Head of caudate nucleus (tissue), 42 donors: Measurements from ENCODE around the gene FNDC11.

ENCODE experiments used
- DNase-seq, 42 donors: peaks; one replicate each; pipeline versions ENCODE4 v3.0.0 to v3.0.0-alpha.2; 2020 to 2021; ENCODE audit warnings: mixed read lengths in 7 of 42
- intact Hi-C: fragments of 100-400 bp; cut with DNase I; formaldehyde crosslinking; loops from one replicate; pipeline ENCODE4 v1.15.0; 2022

Gene FNDC11

GRCh38 chr20:63522091-63522868 lies 31.7 kb upstream of the FNDC11 start:
- intact Hi-C loops = no loop called here
- no peak for DNase-seq

GRCh38 chr20:63522981-63523611 lies 30.9 kb upstream of the FNDC11 start:
- intact Hi-C loops = no loop called here
- DNase-seq = no peak

- intact Hi-C loops = no loop called here
Measured at GRCh38 chr20:63525185-63525584, 28.8 kb upstream of the FNDC11 start.

GRCh38 chr20:63525971-63526370 lies 28.0 kb upstream of the FNDC11 start:
- DNase-seq = no peak
- intact Hi-C loops = no loop called here

More at GRCh38 chr20:63525185-63525584, 28.8 kb upstream of the FNDC11 start:
- DNase-seq = no peak

GRCh38 chr20:63527184-63527583 lies 26.8 kb upstream of the FNDC11 start:
- intact Hi-C loops = no loop called here

GRCh38 chr20:63529180-63529860 lies 24.6 kb upstream of the FNDC11 start:
- DNase-seq = no peak
- intact Hi-C loops = no loop called here

More at GRCh38 chr20:63527184-63527583, 26.8 kb upstream of the FNDC11 start:
- DNase-seq = no peak

- no peak for DNase-seq
- intact Hi-C loops = loop anchor here (10.0 kb wide), 1 partner anchor 95 kb away; the partner anchor contains the start of gene GMEB2
Measured at GRCh38 chr20:63529861-63530787, 23.8 kb upstream of the FNDC11 start.

GRCh38 chr20:63530788-63531160 lies 23.2 kb upstream of the FNDC11 start:
- intact Hi-C loops = loop anchor here (10.0 kb wide), 1 partner anchor 94 kb away; the partner anchor contains the start of gene GMEB2
- no peak for DNase-seq

- intact Hi-C loops = loop anchor here (10.0 kb wide), 1 partner anchor 93 kb away; the partner anchor contains the start of gene GMEB2
Measured at GRCh38 chr20:63531686-63532448, 22.1 kb upstream of the FNDC11 start.

GRCh38 chr20:63532449-63532971 lies 21.4 kb upstream of the FNDC11 start:
- no peak for DNase-seq
- intact Hi-C loops = loop anchor here (10.0 kb wide), 1 partner anchor 92 kb away; the partner anchor contains the start of gene GMEB2

More at GRCh38 chr20:63531686-63532448, 22.1 kb upstream of the FNDC11 start:
- DNase-seq = no peak

- intact Hi-C loops = loop anchor here (10.0 kb wide), 1 partner anchor 91 kb away; the partner anchor contains the start of gene GMEB2
- DNase-seq = no peak
Measured at GRCh38 chr20:63533388-63533787, 20.6 kb upstream of the FNDC11 start.

GRCh38 chr20:63533871-63534393 lies 20.0 kb upstream of the FNDC11 start:
- no peak for DNase-seq
- intact Hi-C loops = loop anchor here (10.0 kb wide), 1 partner anchor 91 kb away; the partner anchor contains the start of gene GMEB2

- intact Hi-C loops = loop anchor here (10.0 kb wide), 1 partner anchor 90 kb away; the partner anchor contains the start of gene GMEB2
- no peak for DNase-seq
Measured at GRCh38 chr20:63534427-63534830, 19.5 kb upstream of the FNDC11 start.

- intact Hi-C loops = loop anchor here (10.0 kb wide), 1 partner anchor 90 kb away; the partner anchor contains the start of gene GMEB2
- DNase-seq = no peak
Measured at GRCh38 chr20:63534831-63535651, 18.9 kb upstream of the FNDC11 start.

- DNase-seq = no peak
- intact Hi-C loops = loop anchor here (10.0 kb wide), 1 partner anchor 88 kb away; the partner anchor contains the start of gene GMEB2
Measured at GRCh38 chr20:63536241-63536977, 17.6 kb upstream of the FNDC11 start.
